ENCODE measurements around the gene TUBGCP2.

Gene TUBGCP2

GRCh38 chr10:133315847-133316246, 7.2 kb upstream of the TUBGCP2 start:
- no peak for DNase-seq (ENCODE audit: low read depth)
- in situ Hi-C loops (cut with HindIII; ENCODE audit: low sequenced_read_pairs) = no loop called here
- no peak for TF ChIP-seq CTCF (IDR thresholded peaks at IDR 0.05; ENCODE audit: low read depth, low read length, missing control alignments)

GRCh38 chr10:133314911-133315310, 6.2 kb upstream of the TUBGCP2 start:
- no peak for TF ChIP-seq CTCF (IDR thresholded peaks at IDR 0.05; ENCODE audit: low read depth, low read length, missing control alignments)
- in situ Hi-C loops (cut with HindIII; ENCODE audit: low sequenced_read_pairs) = no loop called here
- DNase-seq (ENCODE audit: low read depth) = no peak

More at GRCh38 chr10:133315847-133316246, 7.2 kb upstream of the TUBGCP2 start:
- H3K4me3 ChIP-seq (ENCODE audit: low read depth, low read length) = no peak overlapping the region

GRCh38 chr10:133313192-133313591, 4.5 kb upstream of the TUBGCP2 start:
- DNase-seq (ENCODE audit: low read depth) = no peak
- no peak for TF ChIP-seq CTCF (IDR thresholded peaks at IDR 0.05; ENCODE audit: low read depth, low read length, missing control alignments)
- no peak overlapping the region for H3K4me3 ChIP-seq (ENCODE audit: low read depth, low read length)
- in situ Hi-C loops (cut with HindIII; ENCODE audit: low sequenced_read_pairs) = no loop called here

More at GRCh38 chr10:133314911-133315310, 6.2 kb upstream of the TUBGCP2 start:
- H3K4me3 ChIP-seq (ENCODE audit: low read depth, low read length) = no peak overlapping the region

GRCh38 chr10:133312769-133313145, 4.1 kb upstream of the TUBGCP2 start:
- H3K4me3 ChIP-seq (ENCODE audit: low read depth, low read length) = no peak overlapping the region
- in situ Hi-C loops (cut with HindIII; ENCODE audit: low sequenced_read_pairs) = no loop called here
- TF ChIP-seq CTCF (IDR thresholded peaks at IDR 0.05; ENCODE audit: low read depth, low read length, missing control alignments) = no peak
- DNase-seq (ENCODE audit: low read depth) = no peak

- no peak overlapping the region for H3K4me3 ChIP-seq (ENCODE audit: low read depth, low read length)
- in situ Hi-C loops (cut with HindIII; ENCODE audit: low sequenced_read_pairs) = no loop called here
- TF ChIP-seq CTCF (IDR thresholded peaks at IDR 0.05; ENCODE audit: low read depth, low read length, missing control alignments) = no peak
- no peak for DNase-seq (ENCODE audit: low read depth)
Measured at GRCh38 chr10:133312016-133312768, 3.5 kb upstream of the TUBGCP2 start.

- H3K4me3 ChIP-seq (ENCODE audit: low read depth, low read length) = no peak overlapping the region
- DNase-seq (ENCODE audit: low read depth) = no peak
- in situ Hi-C loops (cut with HindIII; ENCODE audit: low sequenced_read_pairs) = no loop called here
- TF ChIP-seq CTCF (IDR thresholded peaks at IDR 0.05; ENCODE audit: low read depth, low read length, missing control alignments) = no peak
Measured at GRCh38 chr10:133311570-133311969, 2.9 kb upstream of the TUBGCP2 start.
